Ishikawa (cell line): Measurements from ENCODE around the gene PDE3B.
A peak's percentile ranks its signal among the peaks of the same experiment; 100 is the strongest.

Experiments
- CEBPB ChIP-seq: IDR thresholded peaks from 2 replicates; pipeline ENCODE4 v1.6.1; 2012
- CREB1 ChIP-seq: IDR thresholded peaks from 2 replicates; pipeline ENCODE4 v1.6.1; 2012; ENCODE audit warnings: low read depth
- EGR1 ChIP-seq: IDR thresholded peaks from 2 replicates; pipeline ENCODE4 v1.6.1; 2012
- EP300 ChIP-seq: IDR thresholded peaks from 2 replicates; pipeline ENCODE4 v1.6.1; 2012; ENCODE audit warnings: borderline replicate concordance
- FOXM1 ChIP-seq: IDR thresholded peaks from 2 replicates; pipeline ENCODE4 v1.6.1; 2012; ENCODE audit warnings: low read depth, borderline replicate concordance
- NFIC ChIP-seq: IDR thresholded peaks from 2 replicates; pipeline ENCODE4 v1.6.1; 2012
- RAD21 ChIP-seq: IDR thresholded peaks from 2 replicates; pipeline ENCODE4 v1.6.1; 2012; ENCODE audit warnings: low read depth
- TAF1 ChIP-seq: IDR thresholded peaks from 2 replicates; pipeline ENCODE4 v1.6.1; 2012; ENCODE audit warnings: low read depth, mild to moderate bottlenecking
- TCF12 ChIP-seq: IDR thresholded peaks from 2 replicates; pipeline ENCODE4 v1.6.1; 2012; ENCODE audit warnings: low read depth
- TEAD4 ChIP-seq: IDR thresholded peaks from 2 replicates; pipeline ENCODE4 v1.6.1; 2012
- YY1 ChIP-seq: IDR thresholded peaks from 2 replicates; pipeline ENCODE4 v1.6.1; 2012; ENCODE audit warnings: low read depth
- ZBTB7A ChIP-seq: IDR thresholded peaks from 2 replicates; pipeline ENCODE4 v1.6.1; 2012; ENCODE audit warnings: low read depth
- TF ChIP-seq, protein P1 (sequence below): IDR thresholded peaks from 2 replicates; pipeline ENCODE4 v1.6.1; 2012
- TF ChIP-seq, protein P2 (sequence below): IDR thresholded peaks from 2 replicates; pipeline ENCODE4 v1.6.1; 2012; ENCODE audit warnings: low read depth, mild to moderate bottlenecking
- TF ChIP-seq, protein P3 (sequence below): IDR thresholded peaks from 2 replicates; pipeline ENCODE4 v1.6.1; 2012

Gene PDE3B

DNA sequence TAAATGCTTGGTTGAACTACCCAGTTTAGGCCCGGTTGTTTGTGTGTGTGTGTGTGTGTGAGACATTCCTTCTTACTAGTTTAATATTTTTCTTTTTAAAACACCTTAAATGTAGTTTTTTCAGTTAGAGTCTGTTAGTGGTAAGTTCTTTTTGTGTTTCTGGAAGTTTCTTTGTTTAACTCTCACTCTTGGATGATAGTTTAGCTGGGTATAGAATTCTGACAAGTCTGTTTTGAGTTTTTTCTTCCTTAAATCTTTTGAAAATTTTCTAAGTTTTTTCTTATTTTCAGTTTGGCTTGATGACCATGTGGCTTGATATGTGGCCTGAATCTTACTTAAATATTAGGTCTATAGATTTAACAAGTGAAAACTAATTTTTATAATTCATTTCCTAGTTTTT, 60.1 kb downstream of the PDE3B start:
- TF ChIP-seq ZBTB7A: no peak
- TF ChIP-seq EP300: no peak
- no peak for TF ChIP-seq TCF12
- TF ChIP-seq FOXM1: no peak
- no peak for TF ChIP-seq RAD21
- no peak for TF ChIP-seq CREB1
- TF ChIP-seq YY1: no peak
- TF ChIP-seq, protein P1, sequence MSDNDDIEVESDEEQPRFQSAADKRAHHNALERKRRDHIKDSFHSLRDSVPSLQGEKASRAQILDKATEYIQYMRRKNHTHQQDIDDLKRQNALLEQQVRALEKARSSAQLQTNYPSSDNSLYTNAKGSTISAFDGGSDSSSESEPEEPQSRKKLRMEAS: no peak
- TF ChIP-seq, protein P2, sequence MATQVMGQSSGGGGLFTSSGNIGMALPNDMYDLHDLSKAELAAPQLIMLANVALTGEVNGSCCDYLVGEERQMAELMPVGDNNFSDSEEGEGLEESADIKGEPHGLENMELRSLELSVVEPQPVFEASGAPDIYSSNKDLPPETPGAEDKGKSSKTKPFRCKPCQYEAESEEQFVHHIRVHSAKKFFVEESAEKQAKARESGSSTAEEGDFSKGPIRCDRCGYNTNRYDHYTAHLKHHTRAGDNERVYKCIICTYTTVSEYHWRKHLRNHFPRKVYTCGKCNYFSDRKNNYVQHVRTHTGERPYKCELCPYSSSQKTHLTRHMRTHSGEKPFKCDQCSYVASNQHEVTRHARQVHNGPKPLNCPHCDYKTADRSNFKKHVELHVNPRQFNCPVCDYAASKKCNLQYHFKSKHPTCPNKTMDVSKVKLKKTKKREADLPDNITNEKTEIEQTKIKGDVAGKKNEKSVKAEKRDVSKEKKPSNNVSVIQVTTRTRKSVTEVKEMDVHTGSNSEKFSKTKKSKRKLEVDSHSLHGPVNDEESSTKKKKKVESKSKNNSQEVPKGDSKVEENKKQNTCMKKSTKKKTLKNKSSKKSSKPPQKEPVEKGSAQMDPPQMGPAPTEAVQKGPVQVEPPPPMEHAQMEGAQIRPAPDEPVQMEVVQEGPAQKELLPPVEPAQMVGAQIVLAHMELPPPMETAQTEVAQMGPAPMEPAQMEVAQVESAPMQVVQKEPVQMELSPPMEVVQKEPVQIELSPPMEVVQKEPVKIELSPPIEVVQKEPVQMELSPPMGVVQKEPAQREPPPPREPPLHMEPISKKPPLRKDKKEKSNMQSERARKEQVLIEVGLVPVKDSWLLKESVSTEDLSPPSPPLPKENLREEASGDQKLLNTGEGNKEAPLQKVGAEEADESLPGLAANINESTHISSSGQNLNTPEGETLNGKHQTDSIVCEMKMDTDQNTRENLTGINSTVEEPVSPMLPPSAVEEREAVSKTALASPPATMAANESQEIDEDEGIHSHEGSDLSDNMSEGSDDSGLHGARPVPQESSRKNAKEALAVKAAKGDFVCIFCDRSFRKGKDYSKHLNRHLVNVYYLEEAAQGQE: no peak
- no peak for TF ChIP-seq CEBPB
- no peak for TF ChIP-seq TEAD4
- no peak for TF ChIP-seq EGR1
- TF ChIP-seq NFIC: no peak
- TF ChIP-seq, protein P3, sequence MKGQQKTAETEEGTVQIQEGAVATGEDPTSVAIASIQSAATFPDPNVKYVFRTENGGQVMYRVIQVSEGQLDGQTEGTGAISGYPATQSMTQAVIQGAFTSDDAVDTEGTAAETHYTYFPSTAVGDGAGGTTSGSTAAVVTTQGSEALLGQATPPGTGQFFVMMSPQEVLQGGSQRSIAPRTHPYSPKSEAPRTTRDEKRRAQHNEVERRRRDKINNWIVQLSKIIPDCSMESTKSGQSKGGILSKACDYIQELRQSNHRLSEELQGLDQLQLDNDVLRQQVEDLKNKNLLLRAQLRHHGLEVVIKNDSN: no peak
- TF ChIP-seq TAF1: no peak

DNA sequence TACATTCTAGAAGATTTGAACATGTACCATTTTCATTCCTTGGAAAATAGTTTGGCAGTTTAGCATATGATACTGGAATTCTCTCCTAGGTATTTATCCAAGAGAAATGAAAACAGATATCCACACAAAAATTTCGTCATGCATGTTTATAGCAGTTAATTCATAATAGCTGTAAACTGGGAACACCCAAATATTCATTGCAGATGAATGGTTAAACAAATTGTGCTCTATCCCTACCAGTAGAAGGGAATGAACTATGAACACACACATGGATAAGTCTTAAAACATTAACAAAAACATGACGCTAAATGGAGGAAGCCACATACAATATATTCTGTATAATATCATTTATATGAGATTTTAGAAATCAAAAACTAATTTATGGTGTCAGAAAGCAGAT, 61.5 kb downstream of the PDE3B start:
- TF ChIP-seq, protein P3: no peak
- TF ChIP-seq CEBPB: no peak
- TF ChIP-seq ZBTB7A: no peak

DNA sequence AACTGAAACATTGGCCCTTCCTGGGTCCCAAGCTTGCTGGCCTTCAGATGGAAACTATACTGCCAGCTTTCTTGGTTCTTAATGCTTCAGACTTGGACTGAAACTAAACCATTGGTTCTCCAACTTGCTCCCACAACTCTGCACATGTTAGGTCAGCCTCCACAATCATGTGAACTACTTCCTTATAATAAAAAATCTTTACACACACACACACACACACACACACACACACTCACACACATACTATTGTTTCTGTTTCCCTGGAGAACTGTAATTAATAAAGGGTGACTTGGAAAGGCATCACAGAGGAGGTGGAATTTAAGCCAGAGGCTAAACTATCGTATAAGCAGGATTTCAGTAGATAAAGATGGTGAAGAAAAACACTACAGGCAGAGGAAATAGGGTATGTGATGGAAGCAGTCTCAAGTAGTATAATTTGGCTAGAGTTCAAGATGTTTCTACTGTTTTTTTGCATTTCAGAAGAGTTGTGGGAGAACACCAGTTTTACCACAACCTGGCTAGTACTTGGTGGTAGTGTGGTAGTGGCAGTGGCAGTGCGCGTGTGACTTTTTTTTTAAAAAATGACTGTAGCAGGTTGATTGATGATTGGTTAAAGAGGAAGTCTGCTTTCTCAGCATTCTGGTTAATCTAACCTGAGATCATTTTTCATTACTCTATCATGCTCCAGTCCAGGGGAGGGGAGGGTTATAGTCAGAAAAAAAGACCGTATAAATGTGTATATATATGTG, 70.1 kb downstream of the PDE3B start:
- TF ChIP-seq TCF12 (no peak), EGR1 (no peak), FOXM1 (no peak), EP300 (no peak), RAD21 (no peak), TAF1 (no peak), TEAD4 (no peak), NFIC (no peak), CREB1 (no peak)
- TF ChIP-seq, protein P2: no peak

DNA sequence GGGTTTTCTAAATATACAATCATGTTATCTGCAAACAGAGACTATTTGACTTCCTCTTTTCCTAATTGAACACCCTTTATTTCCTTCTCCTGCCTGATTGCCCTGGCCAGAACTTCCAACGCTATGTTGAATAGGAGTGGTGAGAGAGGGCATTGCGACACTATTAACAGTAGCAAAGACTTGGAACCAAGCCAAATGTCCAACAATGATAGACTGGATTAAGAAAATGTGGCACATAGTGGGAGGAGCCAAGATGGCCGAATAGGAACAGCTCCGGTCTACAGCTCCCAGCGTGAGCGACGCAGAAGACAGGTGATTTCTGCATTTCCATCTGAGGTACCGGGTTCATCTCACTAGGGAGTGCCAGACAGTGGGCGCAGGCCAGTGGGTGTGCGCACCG, 72.1 kb downstream of the PDE3B start:
- TF ChIP-seq CEBPB (peak; percentile 88), NFIC (peak; percentile 76), YY1 (peak; percentile 51; the same call in 1 of the 2 replicates)

DNA sequence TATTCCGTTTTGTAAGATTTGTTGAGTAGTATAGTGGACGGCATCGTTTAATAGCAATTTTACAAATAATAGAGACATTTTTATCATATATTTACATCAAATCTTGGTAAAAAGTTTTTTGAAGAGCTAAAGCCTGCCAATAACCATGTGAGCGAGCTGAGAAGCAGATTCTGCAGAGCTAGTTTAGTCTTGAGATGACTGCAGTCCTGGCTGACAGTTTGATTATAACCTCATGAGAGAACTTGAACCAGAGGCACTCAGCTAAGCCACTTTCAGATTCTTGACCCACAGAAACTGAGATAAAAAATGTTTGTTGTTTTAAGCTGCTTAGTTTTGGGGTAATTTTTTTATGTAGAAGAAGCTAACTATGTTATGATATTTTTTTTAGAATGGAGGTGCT, 78.9 kb downstream of the PDE3B start:
- TF ChIP-seq, protein P2: no peak
- TF ChIP-seq NFIC (no peak), ZBTB7A (no peak), FOXM1 (no peak), CEBPB (no peak), TEAD4 (no peak), RAD21 (no peak), TCF12 (no peak), YY1 (no peak)
- TF ChIP-seq, protein P1: no peak
